ENCODE measurements around the gene ZYX. TPM values are rescaled to one million over a fixed set of nuclear protein-coding genes. Genes with fewer than 3 reads are reported as not detected.

Gene ZYX
- total and polyA plus RNA-seq, 2 of the 13 experiments (the other 11 are each of a cell fraction or from before 2014, with no cell fraction given): 9.9 to 13.7 TPM

DNA sequence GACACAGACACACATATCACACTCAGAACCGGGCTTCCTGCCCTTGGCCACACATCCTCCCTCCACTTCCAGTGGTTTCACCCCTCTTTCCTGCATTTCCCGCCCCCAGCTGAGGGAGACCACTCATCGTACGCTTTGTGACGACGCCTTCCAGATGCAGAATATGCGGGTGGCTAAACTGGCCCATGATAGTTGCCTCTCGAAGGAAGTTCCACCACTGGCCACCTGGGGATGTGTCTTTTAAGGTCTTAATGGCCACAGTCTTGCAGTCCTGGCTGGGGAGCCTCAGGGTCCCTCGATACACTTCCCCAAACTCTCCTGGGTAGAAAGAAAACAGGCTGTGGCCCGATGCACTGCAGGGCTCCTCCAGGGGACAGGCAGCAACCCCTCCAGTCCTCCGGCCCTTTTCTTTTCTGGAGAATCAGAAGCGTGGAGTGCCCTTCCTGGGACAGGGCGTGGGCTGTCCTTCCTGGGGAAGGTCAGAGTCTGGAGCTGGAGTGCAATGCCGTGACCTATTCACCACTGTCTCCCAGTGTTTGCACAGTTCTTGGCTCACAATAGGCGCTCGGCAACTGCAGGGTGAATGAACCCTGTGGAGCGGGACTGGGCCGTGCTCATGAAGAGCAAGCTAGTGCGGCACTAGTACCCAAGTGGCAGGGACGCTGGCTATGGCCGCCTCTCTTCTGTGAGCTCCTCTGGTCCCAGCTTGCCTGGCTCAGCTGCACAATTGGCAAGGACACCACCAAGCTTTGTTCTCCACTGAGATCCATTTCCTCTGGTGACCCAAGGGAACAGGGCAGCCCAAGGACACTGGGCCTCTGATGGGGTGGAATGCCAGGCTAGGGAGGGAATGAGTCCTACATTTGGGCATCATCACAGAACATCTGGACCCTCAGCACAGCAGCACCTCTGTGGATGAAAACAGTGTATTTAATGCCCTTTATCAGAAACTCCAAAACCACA lies 14.3 kb downstream of the ZYX start (continued):
- TF ChIP-seq, protein P1, sequence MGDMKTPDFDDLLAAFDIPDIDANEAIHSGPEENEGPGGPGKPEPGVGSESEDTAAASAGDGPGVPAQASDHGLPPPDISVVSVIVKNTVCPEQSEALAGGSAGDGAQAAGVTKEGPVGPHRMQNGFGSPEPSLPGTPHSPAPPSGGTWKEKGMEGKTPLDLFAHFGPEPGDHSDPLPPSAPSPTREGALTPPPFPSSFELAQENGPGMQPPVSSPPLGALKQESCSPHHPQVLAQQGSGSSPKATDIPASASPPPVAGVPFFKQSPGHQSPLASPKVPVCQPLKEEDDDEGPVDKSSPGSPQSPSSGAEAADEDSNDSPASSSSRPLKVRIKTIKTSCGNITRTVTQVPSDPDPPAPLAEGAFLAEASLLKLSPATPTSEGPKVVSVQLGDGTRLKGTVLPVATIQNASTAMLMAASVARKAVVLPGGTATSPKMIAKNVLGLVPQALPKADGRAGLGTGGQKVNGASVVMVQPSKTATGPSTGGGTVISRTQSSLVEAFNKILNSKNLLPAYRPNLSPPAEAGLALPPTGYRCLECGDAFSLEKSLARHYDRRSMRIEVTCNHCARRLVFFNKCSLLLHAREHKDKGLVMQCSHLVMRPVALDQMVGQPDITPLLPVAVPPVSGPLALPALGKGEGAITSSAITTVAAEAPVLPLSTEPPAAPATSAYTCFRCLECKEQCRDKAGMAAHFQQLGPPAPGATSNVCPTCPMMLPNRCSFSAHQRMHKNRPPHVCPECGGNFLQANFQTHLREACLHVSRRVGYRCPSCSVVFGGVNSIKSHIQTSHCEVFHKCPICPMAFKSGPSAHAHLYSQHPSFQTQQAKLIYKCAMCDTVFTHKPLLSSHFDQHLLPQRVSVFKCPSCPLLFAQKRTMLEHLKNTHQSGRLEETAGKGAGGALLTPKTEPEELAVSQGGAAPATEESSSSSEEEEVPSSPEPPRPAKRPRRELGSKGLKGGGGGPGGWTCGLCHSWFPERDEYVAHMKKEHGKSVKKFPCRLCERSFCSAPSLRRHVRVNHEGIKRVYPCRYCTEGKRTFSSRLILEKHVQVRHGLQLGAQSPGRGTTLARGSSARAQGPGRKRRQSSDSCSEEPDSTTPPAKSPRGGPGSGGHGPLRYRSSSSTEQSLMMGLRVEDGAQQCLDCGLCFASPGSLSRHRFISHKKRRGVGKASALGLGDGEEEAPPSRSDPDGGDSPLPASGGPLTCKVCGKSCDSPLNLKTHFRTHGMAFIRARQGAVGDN (CRISPR knock-in tag; IDR thresholded peaks at IDR 0.05): peak; percentile 87
- peak; percentile 69 for TF ChIP-seq TEAD3 (CRISPR knock-in tag; optimal IDR thresholded peaks at IDR 0.05; ENCODE audit: borderline replicate concordance)
- peak; percentile 49 for TF ChIP-seq ZNF781 (CRISPR knock-in tag; IDR thresholded peaks at IDR 0.05; ENCODE audit: borderline replicate concordance, not compliant biosample characterization)
- TF ChIP-seq ZNF841 (CRISPR knock-in tag; IDR thresholded peaks at IDR 0.05; ENCODE audit: borderline replicate concordance): no peak
- TF ChIP-seq NR1H2 (CRISPR knock-in tag; IDR thresholded peaks at IDR 0.05; ENCODE audit: borderline replicate concordance, low read depth): 0 out of 2 replicates have a peak, but pooled peaks have one; percentile 63
- TF ChIP-seq ZNF333 (CRISPR knock-in tag; IDR thresholded peaks at IDR 0.05; ENCODE audit: borderline replicate concordance): 0 out of 2 replicates have a peak, but pooled peaks have one; percentile 56
- TF ChIP-seq ZNF773 (CRISPR knock-in tag; IDR thresholded peaks at IDR 0.05; ENCODE audit: borderline replicate concordance): no peak
- TF ChIP-seq SP2 (CRISPR knock-in tag; IDR thresholded peaks at IDR 0.05): no peak
- peak; percentile 83 for TF ChIP-seq NR2F2 (IDR thresholded peaks at IDR 0.05; ENCODE audit: borderline replicate concordance, low read depth)
- no peak for TF ChIP-seq ZNF326 (CRISPR knock-in tag; IDR thresholded peaks at IDR 0.05; ENCODE audit: borderline replicate concordance)
- no peak for TF ChIP-seq ZBTB44 (CRISPR knock-in tag; IDR thresholded peaks at IDR 0.05)
- TF ChIP-seq ETS1 (CRISPR knock-in tag; IDR thresholded peaks at IDR 0.05): 0 out of 2 replicates have a peak, but pooled peaks have one; percentile 52
- no peak for TF ChIP-seq KLF13 (CRISPR knock-in tag; IDR thresholded peaks at IDR 0.05)
- peak; percentile 56; the same call in 1 of the 2 replicates for TF ChIP-seq ZFY (CRISPR knock-in tag; IDR thresholded peaks at IDR 0.05)
- TF ChIP-seq ASH2L (IDR thresholded peaks at IDR 0.05; ENCODE audit: insufficient read length, low read depth, low read length): peak; percentile 44
- no peak for TF ChIP-seq ZNF354B (CRISPR knock-in tag; IDR thresholded peaks at IDR 0.05)
- no peak for TF ChIP-seq ZNF639 (CRISPR knock-in tag; conservative IDR thresholded peaks at IDR 0.05)
- TF ChIP-seq RARG (CRISPR knock-in tag; IDR thresholded peaks at IDR 0.05; ENCODE audit: low read depth): no peak
- no peak for TF ChIP-seq ZNF343 (CRISPR knock-in tag; IDR thresholded peaks at IDR 0.05)
- no peak for TF ChIP-seq ATF7-NPFF (CRISPR knock-in tag; IDR thresholded peaks at IDR 0.05; ENCODE audit: low read depth)

All from HepG2 (cell line).